Naive B cell (primary cell): ENCODE measurements around the gene FAM228B. TPM values are rescaled to one million over a fixed set of nuclear protein-coding genes. Genes with fewer than 3 reads are reported as not detected.

Experiments used
- ATAC-seq, 2 donors: fragments of 150-1000 bp; cut with Tn5 transposase; 2 replicates each; pipeline ENCODE4 v1.10.0; 2021; ENCODE audit warnings: low read depth in 2 of 2, mild to moderate bottlenecking in 2 of 2, moderate library complexity in 2 of 2
- DNase-seq: peaks from one replicate; pipeline ENCODE4 v3.0.0; 2022
- H3K27ac Mint-ChIP-seq, 6 donors: one replicate each; pipeline ENCODE4 v1.8.0; 2020 to 2022; ENCODE audit warnings: mild to moderate bottlenecking in 6 of 6, mixed read lengths in 6 of 6, moderate library complexity in 5 of 6, inconsistent platforms in 2 of 6
- H3K27me3 Mint-ChIP-seq, 3 donors: one replicate each; pipeline ENCODE4 v1.8.0; 2021 to 2022; ENCODE audit warnings: mixed read lengths in 3 of 3, mild to moderate bottlenecking in 1 of 3
- H3K36me3 Mint-ChIP-seq, 2 donors: one replicate each; pipeline ENCODE4 v1.8.0; 2020 to 2022; ENCODE audit warnings: mixed read lengths in 2 of 2, inconsistent platforms in 1 of 2, mild to moderate bottlenecking in 1 of 2
- H3K4me1 Mint-ChIP-seq, 3 donors: one replicate each; pipeline ENCODE4 v1.8.0; 2020 to 2022; ENCODE audit warnings: mixed read lengths in 3 of 3, inconsistent platforms in 1 of 3, mild to moderate bottlenecking in 1 of 3, moderate library complexity in 1 of 3
- H3K4me3 Mint-ChIP-seq, 8 donors: one replicate each; pipeline ENCODE4 v1.8.0; 2020 to 2022; ENCODE audit warnings: mild to moderate bottlenecking in 8 of 8, mixed read lengths in 8 of 8, moderate library complexity in 8 of 8, inconsistent platforms in 2 of 8
- H3K9me3 Mint-ChIP-seq, 7 donors: one replicate each; pipeline ENCODE4 v1.8.0; 2020 to 2022; ENCODE audit warnings: mixed read lengths in 7 of 7, mild to moderate bottlenecking in 5 of 7, inconsistent platforms in 2 of 7, moderate library complexity in 1 of 7
- polyA plus RNA-seq, 6 donors: library from polyadenylated mRNA; unstranded; fragments of 300-500 nt; fragmentation: Illumina TruSeq; gene quantifications; one replicate each; pipeline ENCODE4 v1.2.3, GENCODE V29; 2021; ENCODE audit warnings: low read depth in 6 of 6

FAM228B gene
- polyA plus RNA-seq, 6 donors from 2014 or later = 3.1 to 15.0 (median 8.3) TPM

DNA sequence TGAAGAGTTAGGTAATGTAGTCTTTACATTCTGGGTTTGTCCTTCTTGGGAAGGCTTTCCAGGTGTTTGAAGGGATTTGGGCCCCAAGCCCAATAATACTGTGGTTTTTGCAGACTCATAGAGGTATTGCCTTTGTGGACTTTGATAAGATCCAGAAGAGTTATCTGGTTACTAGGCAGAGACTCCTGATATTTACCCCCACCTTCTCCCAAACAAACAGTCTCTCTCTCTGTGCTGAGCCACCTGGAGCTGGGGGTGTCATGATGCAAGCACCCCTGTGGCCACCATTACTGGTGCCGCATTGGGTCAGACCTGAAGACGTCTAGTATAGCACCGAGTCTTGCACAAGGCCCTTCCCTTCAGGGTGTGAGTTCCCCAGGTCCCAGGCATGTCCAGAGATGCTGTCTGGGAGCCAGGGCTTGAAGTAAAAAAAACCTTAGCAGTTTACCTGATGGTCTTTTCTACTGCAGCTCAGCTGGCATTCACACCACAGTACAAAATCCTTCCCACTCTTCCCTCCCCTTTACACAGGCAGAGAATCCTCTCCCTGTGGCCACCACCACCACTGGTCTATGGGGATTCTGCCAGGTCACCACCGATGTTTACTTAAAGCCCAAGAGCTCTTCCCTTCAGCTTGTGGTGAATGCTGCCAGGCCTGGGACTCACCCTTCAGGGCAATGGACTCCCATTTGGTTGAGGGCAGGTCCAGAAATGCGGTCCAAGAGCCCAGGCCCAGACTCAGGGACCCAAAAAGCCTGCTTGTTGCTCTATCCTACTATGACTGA is 29.3 kb downstream of the FAM228B start:
- peaks cover 21 to 42% of the 10 kb centered on the region in 2 donors for H3K36me3 Mint-ChIP-seq
- no peak overlapping the region for H3K27ac Mint-ChIP-seq
- no peak for DNase-seq
- H3K4me3 Mint-ChIP-seq = no peak overlapping the region
- no peak for ATAC-seq
- H3K9me3 Mint-ChIP-seq = peaks cover 6 to 15% (median 10%) of the 10 kb centered on the region in 7 donors
- H3K4me1 Mint-ChIP-seq = no peaks in the 10 kb centered on the region
- H3K27me3 Mint-ChIP-seq = no peaks in the 10 kb centered on the region

DNA sequence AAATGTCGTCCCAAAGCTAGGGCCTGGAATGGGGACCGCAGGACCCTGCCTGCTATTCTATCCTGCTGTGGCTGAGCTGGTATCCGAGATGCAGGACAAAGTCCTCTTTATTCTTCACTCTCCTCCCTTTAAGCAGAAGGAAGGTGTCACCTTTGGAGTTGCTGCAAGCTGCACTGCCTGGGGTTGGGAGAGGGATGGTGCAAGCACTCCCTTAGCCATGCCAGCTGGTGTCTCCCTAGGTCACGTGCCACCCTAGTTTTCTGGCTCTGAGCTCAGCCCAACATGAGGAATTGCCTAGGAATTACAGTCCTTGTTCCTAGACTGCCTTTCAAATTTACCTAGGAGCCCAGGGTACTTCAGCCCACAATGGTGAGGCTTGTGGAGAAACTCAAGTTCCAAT is 30.2 kb downstream of the FAM228B start:
- Mint-ChIP-seq H3K9me3 (peaks cover 0 to 7% (median 5%) of the 10 kb centered on the region in 7 donors), H3K27me3 (no peaks in the 10 kb centered on the region), H3K27ac (no peak overlapping the region), H3K4me3 (no peak overlapping the region), H3K4me1 (no peaks in the 10 kb centered on the region), H3K36me3 (peaks cover 13 to 40% of the 10 kb centered on the region in 2 donors)
- no peak for DNase-seq
- no peak for ATAC-seq

DNA sequence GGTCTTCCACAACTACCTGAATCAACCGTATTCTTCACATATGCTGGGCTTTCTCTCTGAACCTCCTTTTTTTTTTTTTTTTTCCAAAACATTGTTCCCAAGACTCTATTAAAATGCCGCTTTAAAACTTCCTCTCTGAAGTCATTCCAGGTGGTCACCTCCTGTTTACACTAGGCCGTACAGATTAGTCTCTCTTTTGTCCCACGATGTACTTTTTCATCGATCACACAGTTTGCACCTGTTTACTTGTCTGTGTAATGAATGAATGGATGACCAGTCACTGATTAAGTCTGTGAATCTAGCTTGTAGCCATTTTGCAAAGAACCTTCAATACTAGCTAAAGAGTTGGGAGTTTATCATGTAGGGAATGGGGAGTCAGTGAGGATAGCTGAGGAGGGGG is 34.9 kb downstream of the FAM228B start:
- H3K4me3 Mint-ChIP-seq = no peak overlapping the region
- H3K27ac Mint-ChIP-seq = peak overlapping the region in 1 of 6 donors; percentile 2
- H3K36me3 Mint-ChIP-seq = peaks cover 10 to 22% of the 10 kb centered on the region in 2 donors
- ATAC-seq (no peak), DNase-seq (no peak)
- H3K9me3 Mint-ChIP-seq = peaks cover 0 to 7% (median 3%) of the 10 kb centered on the region in 7 donors
- H3K27me3 Mint-ChIP-seq = no peaks in the 10 kb centered on the region
- H3K4me1 Mint-ChIP-seq = no peaks in the 10 kb centered on the region

DNA sequence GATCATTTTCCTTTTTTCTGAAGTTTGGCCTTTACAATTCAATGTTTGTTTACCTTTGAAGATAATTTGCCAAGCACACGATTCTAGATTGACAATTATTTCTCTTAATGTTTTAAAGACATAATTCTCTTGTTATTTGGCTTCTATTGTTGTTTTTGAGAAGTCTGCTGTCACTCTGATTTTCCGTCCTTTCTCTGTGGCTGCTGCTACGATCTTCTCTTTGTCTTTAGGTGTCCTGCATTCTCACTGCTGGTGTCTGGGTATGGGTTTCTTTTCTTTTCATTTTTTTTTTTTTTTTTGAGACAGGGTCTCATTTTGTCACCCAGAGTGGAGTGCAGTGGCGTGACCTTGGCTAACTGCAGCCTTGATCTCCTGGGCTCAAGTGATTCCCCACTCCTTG is 36.4 kb downstream of the FAM228B start:
- Mint-ChIP-seq H3K36me3 (peaks cover 10 to 22% of the 10 kb centered on the region in 2 donors), H3K27ac (no peak overlapping the region)

DNA sequence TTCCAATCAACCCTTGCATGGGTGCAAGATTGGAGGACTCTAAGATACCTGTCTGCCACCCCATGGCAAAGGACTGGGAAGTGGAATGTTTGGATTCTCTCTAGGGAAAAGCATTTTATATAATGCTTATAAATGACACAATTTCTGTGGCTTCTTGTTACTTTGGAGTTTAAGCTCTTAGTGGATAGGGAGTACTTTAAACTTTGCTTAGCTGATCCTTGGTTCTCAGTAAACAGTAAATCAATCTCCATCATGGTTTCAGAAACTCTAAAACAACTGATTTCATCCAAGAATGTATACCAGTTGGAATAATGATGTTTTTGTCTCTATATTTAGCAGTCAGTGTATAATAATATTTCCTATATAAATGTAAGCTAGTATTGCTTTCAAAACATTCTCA is 37.5 kb downstream of the FAM228B start:
- Mint-ChIP-seq H3K27ac (no peak overlapping the region), H3K9me3 (peaks cover 0 to 7% (median 3%) of the 10 kb centered on the region in 7 donors), H3K4me1 (peaks cover 8 to 16% (median 9%) of the 10 kb centered on the region in 3 donors), H3K27me3 (no peaks in the 10 kb centered on the region), H3K4me3 (no peak overlapping the region), H3K36me3 (peaks cover 10 to 22% of the 10 kb centered on the region in 2 donors)
- DNase-seq (no peak), ATAC-seq (no peak)

More for the DNA sequence above, 36.4 kb downstream of the FAM228B start:
- DNase-seq (no peak), ATAC-seq (no peak)
- Mint-ChIP-seq H3K4me1 (peaks cover 3 to 8% (median 6%) of the 10 kb centered on the region in 3 donors), H3K4me3 (no peak overlapping the region), H3K27me3 (no peaks in the 10 kb centered on the region), H3K9me3 (peaks cover 0 to 7% (median 3%) of the 10 kb centered on the region in 7 donors)

DNA sequence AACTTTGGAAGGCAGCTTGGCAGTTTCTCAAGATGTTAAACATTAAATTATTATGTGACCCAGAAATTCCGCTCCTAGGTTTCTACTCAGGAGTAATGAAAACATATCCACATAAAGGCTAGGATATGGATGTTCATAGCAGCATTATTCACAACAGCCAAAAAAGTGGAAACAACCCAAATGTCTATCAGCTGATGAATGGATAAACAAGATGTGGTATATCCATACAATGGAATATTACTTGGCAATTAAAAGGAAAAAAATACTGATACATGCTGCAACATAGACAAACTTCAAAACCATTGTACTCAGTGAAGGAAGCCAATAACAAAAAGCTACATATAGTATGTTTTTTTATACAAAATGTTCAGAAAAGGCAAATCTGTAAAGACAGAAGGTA is 39.2 kb downstream of the FAM228B start:
- Mint-ChIP-seq H3K36me3 (peaks cover 10 to 15% of the 10 kb centered on the region in 2 donors), H3K27me3 (no peaks in the 10 kb centered on the region), H3K4me3 (no peak overlapping the region), H3K9me3 (peaks cover 0 to 7% (median 3%) of the 10 kb centered on the region in 7 donors), H3K4me1 (peaks cover 8 to 16% (median 9%) of the 10 kb centered on the region in 3 donors), H3K27ac (no peak overlapping the region)
- ATAC-seq (no peak), DNase-seq (no peak)

DNA sequence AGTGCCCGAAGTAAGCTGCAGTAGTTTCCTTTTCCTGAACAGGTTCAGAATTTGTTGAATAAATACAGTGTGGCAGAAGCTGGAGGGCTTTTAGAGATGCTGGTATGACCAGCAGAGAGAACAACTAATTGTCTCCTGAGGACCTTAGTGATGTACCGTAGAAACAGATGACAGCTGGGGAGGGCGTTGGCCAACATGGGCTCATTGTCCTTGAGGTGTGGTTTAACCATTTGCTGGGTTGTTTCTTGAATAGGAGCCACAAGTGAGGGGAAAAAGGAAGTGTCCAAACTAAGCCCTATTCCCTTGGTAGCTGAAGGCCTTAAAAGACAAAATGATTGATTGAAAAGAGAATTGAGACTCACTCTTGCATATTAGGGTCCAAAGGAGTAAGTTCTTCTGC is 39.9 kb downstream of the FAM228B start:
- H3K4me1 Mint-ChIP-seq = peaks cover 8 to 16% (median 9%) of the 10 kb centered on the region in 3 donors
- H3K36me3 Mint-ChIP-seq = peaks cover 10 to 11% of the 10 kb centered on the region in 2 donors
- H3K4me3 Mint-ChIP-seq = peak overlapping the region in 1 of 8 donors; percentile 7
- DNase-seq = no peak
- no peaks in the 10 kb centered on the region for H3K27me3 Mint-ChIP-seq
- ATAC-seq = no peak
- no peak overlapping the region for H3K27ac Mint-ChIP-seq
- H3K9me3 Mint-ChIP-seq = peaks cover 0 to 7% (median 3%) of the 10 kb centered on the region in 7 donors

DNA sequence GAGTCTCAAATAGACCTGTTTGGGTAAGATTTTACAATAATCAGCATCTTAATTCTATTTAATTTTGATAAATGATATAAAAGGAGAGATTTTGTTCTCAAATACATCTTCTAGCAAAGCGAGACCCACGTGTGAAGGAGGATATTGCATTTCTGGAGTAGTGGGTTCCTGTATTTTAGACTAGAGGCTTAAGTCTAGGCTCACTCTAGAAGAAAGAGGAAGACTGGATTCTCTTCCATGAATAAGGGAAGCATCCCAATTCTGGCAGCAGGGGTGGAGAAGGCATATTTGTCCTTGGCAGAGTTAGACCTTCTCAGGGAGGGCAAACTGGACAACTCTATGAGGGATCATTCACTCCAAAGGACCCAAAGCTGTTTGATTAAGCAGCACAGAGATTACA is 40.3 kb downstream of the FAM228B start:
- Mint-ChIP-seq H3K27ac (no peak overlapping the region), H3K4me3 (no peak overlapping the region), H3K27me3 (no peaks in the 10 kb centered on the region), H3K9me3 (peaks cover 0 to 7% (median 3%) of the 10 kb centered on the region in 7 donors), H3K4me1 (peaks cover 8 to 16% (median 9%) of the 10 kb centered on the region in 3 donors), H3K36me3 (peaks cover 7 to 10% of the 10 kb centered on the region in 2 donors)
- ATAC-seq = no peak
- no peak for DNase-seq

DNA sequence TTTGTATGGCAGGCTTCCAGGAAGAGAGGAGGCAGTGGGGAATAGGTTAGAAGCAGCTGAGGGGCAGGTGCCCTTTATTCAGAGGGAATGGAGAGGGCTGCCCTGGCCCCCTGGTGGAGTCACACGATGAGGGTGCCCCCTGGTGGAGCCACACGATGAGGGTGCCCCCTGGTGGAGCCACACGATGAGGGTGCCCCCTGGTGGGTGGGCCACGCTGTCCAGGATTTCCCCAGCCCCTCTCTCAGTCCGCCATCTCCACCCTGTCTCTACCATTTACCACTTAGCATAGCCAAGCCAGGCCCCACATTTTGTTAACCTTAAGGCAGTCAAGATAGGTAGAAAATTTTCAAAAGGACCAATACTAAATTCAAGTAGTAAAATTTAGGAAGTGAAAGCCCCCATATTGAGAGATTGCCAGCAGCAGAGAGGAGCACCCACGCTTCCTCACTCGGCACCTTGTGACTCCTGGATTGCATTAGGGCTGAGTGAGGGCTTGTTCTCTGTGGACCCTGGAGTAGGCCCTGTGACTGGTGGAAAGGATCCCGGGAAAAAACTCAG is 41.2 kb downstream of the FAM228B start:
- Mint-ChIP-seq H3K27ac (peak overlapping the region in 4 of 6 donors; percentile 5 to 93 (median 86)), H3K27me3 (no peaks in the 10 kb centered on the region), H3K4me3 (peak overlapping the region in 3 of 8 donors; percentile 2 to 37 (median 17)), H3K4me1 (peaks cover 8 to 16% (median 9%) of the 10 kb centered on the region in 3 donors), H3K36me3 (peaks cover 0 to 5% of the 10 kb centered on the region in 2 donors), H3K9me3 (peaks cover 0 to 7% (median 3%) of the 10 kb centered on the region in 7 donors)
- DNase-seq = peak; percentile 49
- ATAC-seq = peak; percentile 87 to 88

DNA sequence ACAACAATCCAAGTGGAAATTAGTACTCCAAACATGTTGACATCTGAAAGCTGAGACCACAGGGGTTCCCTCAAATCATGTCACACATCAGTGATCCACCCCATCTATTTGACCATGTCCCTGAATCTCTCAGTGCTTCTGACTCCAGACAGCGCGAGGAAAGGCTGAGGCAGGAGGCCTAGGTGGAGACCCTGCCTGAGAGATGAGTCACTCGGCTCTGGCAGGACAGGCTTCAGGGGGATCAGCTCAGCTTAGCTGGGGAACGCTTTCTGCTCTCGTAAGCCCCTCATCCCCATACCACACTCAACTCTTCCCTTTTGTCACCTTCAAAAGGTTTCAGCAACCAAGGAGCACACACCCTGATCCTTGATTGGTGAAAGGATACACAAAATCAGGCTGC is 45.8 kb downstream of the FAM228B start:
- H3K27ac Mint-ChIP-seq = no peak overlapping the region
- peaks cover 0 to 5% of the 10 kb centered on the region in 2 donors for H3K36me3 Mint-ChIP-seq
- peaks cover 7 to 15% (median 8%) of the 10 kb centered on the region in 3 donors for H3K4me1 Mint-ChIP-seq
- ATAC-seq = no peak
- H3K9me3 Mint-ChIP-seq = peaks cover 1 to 9% (median 2%) of the 10 kb centered on the region in 7 donors
- H3K4me3 Mint-ChIP-seq = no peak overlapping the region
- H3K27me3 Mint-ChIP-seq = peaks cover 4 to 5% (median 5%) of the 10 kb centered on the region in 3 donors
- DNase-seq = no peak

DNA sequence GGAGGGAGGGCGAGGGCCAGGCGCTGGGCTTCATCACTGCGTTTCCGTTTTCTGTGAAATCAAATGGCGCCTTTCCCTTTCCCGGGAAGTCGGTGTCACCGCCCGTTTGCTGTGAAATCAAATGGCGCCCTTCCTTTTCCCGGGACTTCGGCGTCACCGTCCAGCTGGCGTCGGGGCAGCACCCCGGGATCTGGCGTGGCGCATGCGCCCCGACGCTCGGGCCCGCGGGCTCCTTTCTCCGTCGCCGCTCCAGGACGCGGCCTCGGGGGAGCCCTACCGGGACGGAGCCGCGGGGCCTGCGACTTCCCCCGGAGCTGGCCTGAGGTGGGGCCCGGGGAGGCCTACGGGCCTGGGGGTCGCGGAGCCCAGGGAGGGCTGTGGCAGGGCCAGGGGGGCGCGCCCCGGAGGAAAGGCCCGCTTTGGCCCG is 51.6 kb downstream of the FAM228B start, which contains the start of gene FAM228A:
FAM228A (plus strand) TSS at position 203 of the 427 bp plus-strand sequence. CDS start 428 bp downstream, outside the sequence.
- H3K36me3 Mint-ChIP-seq = peaks cover 0 to 8% of the 10 kb centered on the region in 2 donors
- DNase-seq (no peak), ATAC-seq (no peak)
- peaks cover 2 to 13% (median 5%) of the 10 kb centered on the region in 7 donors for H3K9me3 Mint-ChIP-seq
- no peak within 1 kb of the TSS for H3K4me3 Mint-ChIP-seq
- no peaks in the 10 kb centered on the region for H3K4me1 Mint-ChIP-seq
- H3K27ac Mint-ChIP-seq = peak within 1 kb of the TSS in 1 of 6 donors; percentile 2
- H3K27me3 Mint-ChIP-seq = peaks cover 6 to 9% (median 7%) of the 10 kb centered on the region in 3 donors

DNA sequence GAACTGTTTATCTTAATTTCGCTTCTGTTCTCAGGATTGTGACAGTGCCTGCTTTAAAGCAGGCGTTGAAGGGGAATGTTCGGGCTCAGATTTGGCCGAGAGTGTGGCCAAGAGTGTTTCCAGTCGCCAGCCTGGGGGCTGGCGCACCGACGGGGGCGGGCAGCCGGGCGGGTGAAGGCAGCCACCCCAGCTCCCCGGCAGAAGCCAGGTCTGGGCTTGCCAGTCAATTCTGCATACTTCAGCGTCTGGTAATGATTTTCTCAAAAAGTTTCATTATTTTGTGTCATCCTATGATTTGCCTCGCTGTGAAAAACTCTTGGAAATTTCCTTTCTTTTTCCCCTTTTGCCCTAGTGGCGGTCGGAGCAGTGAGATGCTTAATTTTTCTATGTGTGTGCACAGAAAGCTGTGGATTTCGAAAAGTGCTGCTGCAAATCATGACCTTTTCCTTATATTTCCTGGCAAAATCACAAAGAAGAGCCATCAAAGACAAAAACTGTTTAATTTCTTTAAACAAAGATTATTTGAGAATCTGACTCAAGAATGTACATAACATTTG is 52.4 kb downstream of the FAM228B start:
- ATAC-seq (no peak), DNase-seq (no peak)
- no peak overlapping the region for H3K4me3 Mint-ChIP-seq
- H3K36me3 Mint-ChIP-seq = peaks cover 0 to 8% of the 10 kb centered on the region in 2 donors
- no peaks in the 10 kb centered on the region for H3K4me1 Mint-ChIP-seq
- peaks cover 2 to 13% (median 5%) of the 10 kb centered on the region in 7 donors for H3K9me3 Mint-ChIP-seq
- no peak overlapping the region for H3K27ac Mint-ChIP-seq
- H3K27me3 Mint-ChIP-seq = peaks cover 6 to 9% (median 7%) of the 10 kb centered on the region in 3 donors

DNA sequence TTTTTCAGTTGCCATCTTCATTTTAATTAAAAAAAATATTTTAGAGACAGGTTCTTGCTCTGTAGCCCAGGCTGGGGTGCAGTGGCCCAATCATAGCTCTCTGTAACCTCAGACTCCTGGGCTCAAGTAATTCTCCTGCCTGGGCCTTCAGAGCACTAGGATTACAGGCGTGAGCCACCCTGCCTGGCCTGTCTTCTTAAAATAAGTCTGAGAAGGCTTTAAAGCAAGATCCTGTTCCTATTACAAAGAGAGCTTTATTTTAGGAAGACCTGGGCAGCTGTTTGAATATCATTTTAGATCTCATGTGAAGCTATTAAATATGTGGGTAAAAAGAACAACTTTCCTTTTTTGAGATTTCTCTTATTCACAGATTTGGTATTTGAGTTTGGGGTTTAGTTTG is 53.1 kb downstream of the FAM228B start:
- peaks cover 0 to 8% of the 10 kb centered on the region in 2 donors for H3K36me3 Mint-ChIP-seq
- ATAC-seq = no peak
- no peak overlapping the region for H3K4me3 Mint-ChIP-seq
- no peak overlapping the region for H3K27ac Mint-ChIP-seq
- peaks cover 6 to 9% (median 7%) of the 10 kb centered on the region in 3 donors for H3K27me3 Mint-ChIP-seq
- peaks cover 2 to 13% (median 5%) of the 10 kb centered on the region in 7 donors for H3K9me3 Mint-ChIP-seq
- H3K4me1 Mint-ChIP-seq = no peaks in the 10 kb centered on the region
- DNase-seq = no peak
